Testis (tissue), 2 donors: ENCODE data around the gene IGSF21.

Experiments
- POLR2A ChIP-seq: fragments of 450-650 bp; IDR thresholded peaks from one replicate; pipeline ENCODE4 v1.6.1; 2017; ENCODE audit warnings: antibody characterized with exemption, mild to moderate bottlenecking, moderate library complexity
- TF ChIP-seq, protein P1 (sequence below), 3 experiments: fragments of 450-650 bp in 2 of 3; fragments of 200-600 bp in 1 of 3; sonication (generic) in 1 of 3; IDR thresholded peaks; one replicate each; pipeline ENCODE4 v1.5.1; 2016 to 2019; ENCODE audit warnings: antibody characterized with exemption in 3 of 3, mild to moderate bottlenecking in 2 of 3, moderate library complexity in 1 of 3

DNA sequence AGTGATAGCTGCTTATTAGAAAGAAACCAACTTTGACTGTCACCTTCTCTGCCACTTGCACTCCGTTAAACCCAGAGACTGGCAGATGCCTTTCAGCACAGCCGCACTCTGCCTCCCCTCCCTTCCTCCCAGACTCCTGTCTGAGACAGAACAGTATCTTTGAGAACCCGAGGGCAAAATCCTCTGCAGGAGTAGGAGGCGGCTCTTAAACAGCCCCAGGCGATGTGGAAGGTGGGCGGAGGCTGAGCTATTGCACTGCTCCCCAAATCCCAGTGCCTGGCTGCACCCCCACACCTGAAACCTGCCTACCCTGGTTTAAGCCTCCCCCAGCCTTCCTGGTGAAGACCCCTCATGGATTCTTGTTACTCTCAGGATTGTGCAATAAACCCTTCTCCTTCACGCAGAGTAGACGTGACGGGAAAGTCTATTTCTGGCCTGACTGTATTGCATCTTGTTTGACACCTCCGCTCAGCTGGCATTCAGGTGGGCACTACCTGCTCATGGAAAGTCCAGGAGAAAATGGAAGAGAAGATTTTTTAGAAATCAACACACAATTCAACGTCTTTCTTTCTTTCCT is 34.4 kb upstream of the IGSF21 start:
- TF ChIP-seq, protein P1, sequence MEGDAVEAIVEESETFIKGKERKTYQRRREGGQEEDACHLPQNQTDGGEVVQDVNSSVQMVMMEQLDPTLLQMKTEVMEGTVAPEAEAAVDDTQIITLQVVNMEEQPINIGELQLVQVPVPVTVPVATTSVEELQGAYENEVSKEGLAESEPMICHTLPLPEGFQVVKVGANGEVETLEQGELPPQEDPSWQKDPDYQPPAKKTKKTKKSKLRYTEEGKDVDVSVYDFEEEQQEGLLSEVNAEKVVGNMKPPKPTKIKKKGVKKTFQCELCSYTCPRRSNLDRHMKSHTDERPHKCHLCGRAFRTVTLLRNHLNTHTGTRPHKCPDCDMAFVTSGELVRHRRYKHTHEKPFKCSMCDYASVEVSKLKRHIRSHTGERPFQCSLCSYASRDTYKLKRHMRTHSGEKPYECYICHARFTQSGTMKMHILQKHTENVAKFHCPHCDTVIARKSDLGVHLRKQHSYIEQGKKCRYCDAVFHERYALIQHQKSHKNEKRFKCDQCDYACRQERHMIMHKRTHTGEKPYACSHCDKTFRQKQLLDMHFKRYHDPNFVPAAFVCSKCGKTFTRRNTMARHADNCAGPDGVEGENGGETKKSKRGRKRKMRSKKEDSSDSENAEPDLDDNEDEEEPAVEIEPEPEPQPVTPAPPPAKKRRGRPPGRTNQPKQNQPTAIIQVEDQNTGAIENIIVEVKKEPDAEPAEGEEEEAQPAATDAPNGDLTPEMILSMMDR (IDR thresholded peaks at IDR 0.05) = no peak
- no peak for TF ChIP-seq POLR2A
